H1 (cell line): ENCODE data around the gene HSPBAP1. TPM values are rescaled to one million over a fixed set of nuclear protein-coding genes. Genes with fewer than 3 reads are reported as not detected.

Source experiments
- polyA plus RNA-seq, 7 experiments: library from polyadenylated mRNA; depleted of rRNA in 3 of 7; stranded (reverse) in 5 of 7; unstranded in 2 of 7; fragments of >200 nt in 5 of 7; fragments of 200-250 nt in 2 of 7; gene quantifications; 1 replicate in 5 of 7; 2 replicates in 1 of 7; 4 replicates in 1 of 7; pipeline versions ENCODE4 v1.2.1 to v1.2.3, GENCODE V29; 2011 to 2013; ENCODE audit warnings: missing spikeins in 2 of 7, mixed read lengths in 2 of 7
- total RNA-seq: library from RNA; stranded (reverse); fragmentation: NEBNext Ultra II Directional; extraction: Animal tissue kit (Norgen Biotek cat#: 25700); gene quantifications from 2 replicates; pipeline ENCODE4 v1.2.1, GENCODE V29; 2021
- TF ChIP-seq, protein P1 (sequence below), 3 experiments: IDR thresholded peaks; 1 replicate in 2 of 3; 2 replicates in 1 of 3; pipeline versions ENCODE4 v1.5.1 to v1.6.1; 2011; ENCODE audit warnings: low read length in 3 of 3, mild to moderate bottlenecking in 3 of 3, inconsistent platforms in 2 of 3, low read depth in 1 of 3, moderate library complexity in 1 of 3; ENCODE audit not compliant: insufficient read depth in 1 of 3; ENCODE audit errors: control extremely low read depth in 1 of 3

The HSPBAP1 gene
- total and polyA plus RNA-seq, 2 of the 8 experiments (the other 6 are each of a cell fraction or from before 2014, with no cell fraction given) = 7.5 to 8.3 TPM

DNA sequence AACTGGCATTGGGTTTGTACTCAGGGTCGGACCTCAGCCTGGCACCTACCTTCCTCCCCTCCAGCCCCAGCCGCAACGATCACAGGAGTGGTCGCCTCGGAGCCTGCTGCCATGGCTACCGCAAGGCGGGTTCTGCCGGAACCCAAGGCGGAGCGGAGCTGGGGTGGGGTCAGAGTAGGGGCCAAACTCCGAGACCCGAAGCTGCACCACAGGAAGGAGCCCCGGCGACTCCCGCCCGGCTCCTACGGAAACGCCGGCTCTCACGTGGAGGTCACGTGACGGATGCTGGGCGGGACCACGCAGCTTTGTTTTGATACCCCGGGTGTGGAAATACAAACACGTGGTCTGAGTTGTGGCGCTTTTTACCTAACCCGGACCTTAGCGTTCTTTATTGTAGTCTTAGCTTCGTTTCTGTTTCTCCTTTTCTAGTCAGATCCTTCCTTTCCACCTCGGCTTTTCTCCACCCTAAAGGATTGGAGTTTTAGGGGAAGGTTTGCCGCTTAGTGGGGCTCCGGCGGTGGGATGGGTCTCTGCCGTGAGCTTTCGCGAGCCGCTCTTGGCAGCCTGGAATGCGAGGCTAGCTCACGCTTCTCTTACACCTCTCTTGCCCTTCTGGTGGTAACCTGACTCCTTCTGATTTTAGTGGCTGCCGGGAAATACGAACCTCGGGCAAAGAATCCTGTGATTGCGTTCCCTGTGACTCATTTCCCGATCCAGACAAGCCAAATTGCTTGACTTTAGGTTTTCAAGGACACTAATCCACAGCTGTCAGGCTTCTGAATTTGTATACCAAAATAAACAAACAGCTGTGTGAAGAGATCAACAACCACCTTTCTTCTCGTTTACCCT lies at the start of gene HSPBAP1 (continued):
- TF ChIP-seq, protein P1, sequence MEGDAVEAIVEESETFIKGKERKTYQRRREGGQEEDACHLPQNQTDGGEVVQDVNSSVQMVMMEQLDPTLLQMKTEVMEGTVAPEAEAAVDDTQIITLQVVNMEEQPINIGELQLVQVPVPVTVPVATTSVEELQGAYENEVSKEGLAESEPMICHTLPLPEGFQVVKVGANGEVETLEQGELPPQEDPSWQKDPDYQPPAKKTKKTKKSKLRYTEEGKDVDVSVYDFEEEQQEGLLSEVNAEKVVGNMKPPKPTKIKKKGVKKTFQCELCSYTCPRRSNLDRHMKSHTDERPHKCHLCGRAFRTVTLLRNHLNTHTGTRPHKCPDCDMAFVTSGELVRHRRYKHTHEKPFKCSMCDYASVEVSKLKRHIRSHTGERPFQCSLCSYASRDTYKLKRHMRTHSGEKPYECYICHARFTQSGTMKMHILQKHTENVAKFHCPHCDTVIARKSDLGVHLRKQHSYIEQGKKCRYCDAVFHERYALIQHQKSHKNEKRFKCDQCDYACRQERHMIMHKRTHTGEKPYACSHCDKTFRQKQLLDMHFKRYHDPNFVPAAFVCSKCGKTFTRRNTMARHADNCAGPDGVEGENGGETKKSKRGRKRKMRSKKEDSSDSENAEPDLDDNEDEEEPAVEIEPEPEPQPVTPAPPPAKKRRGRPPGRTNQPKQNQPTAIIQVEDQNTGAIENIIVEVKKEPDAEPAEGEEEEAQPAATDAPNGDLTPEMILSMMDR (IDR thresholded peaks at IDR 0.05; ENCODE audit: control extremely low read depth in 1 of 3, insufficient read depth in 1 of 3, low read depth in 1 of 3, low read length in 3 of 3) = no peak
